Body of pancreas (tissue), 4 donors: ENCODE measurements around the gene KLF7.

Experiments used
- CTCF ChIP-seq, 7 experiments: fragments of 450-650 bp in 4 of 7; fragments of 200-600 bp in 3 of 7; sonication (generic) in 3 of 7; IDR thresholded peaks; one replicate each; pipeline ENCODE4 v1.5.1; 2016 to 2019; ENCODE audit warnings: antibody characterized with exemption in 7 of 7
- POLR2A ChIP-seq, 3 donors: fragments of 450-650 bp; IDR thresholded peaks; one replicate each; pipeline ENCODE4 v1.6.1; 2016; ENCODE audit warnings: antibody characterized with exemption in 3 of 3, mild to moderate bottlenecking in 2 of 3

- TF ChIP-seq CTCF (IDR thresholded peaks at IDR 0.05) (no peak), POLR2A (IDR thresholded peaks at IDR 0.05) (no peak)
Measured at GRCh38 chr2:207048416-207048815, 117.3 kb downstream of the KLF7 start.
